Astrocyte (in vitro differentiated cells and primary cell): Measurements from ENCODE around the gene TNNT3. TPM values are rescaled to one million over a fixed set of nuclear protein-coding genes. Genes with fewer than 3 reads are reported as not detected.

ENCODE experiments used
- DNase-seq: peaks from one replicate; pipeline ENCODE4 v3.0.0-alpha.2; 2010; ENCODE audit warnings: low read depth
- FAIRE-seq: peaks from 2 replicates; lab custom pipeline; 2011; peaks lifted over from hg19 to GRCh38; lab: Jason Lieb, UNC
- H2AFZ ChIP-seq: 2 replicates; pipeline ENCODE4 v1.6.0; 2012; ENCODE audit warnings: low read depth, low read length, inconsistent platforms
- H3K27ac ChIP-seq: 2 replicates; pipeline ENCODE4 v1.5.1; 2011; ENCODE audit warnings: low read depth, low read length, inconsistent platforms
- H3K27me3 ChIP-seq: 2 replicates; pipeline ENCODE4 v1.6.0; 2011; ENCODE audit warnings: low read length, inconsistent platforms; ENCODE audit not compliant: insufficient read depth
- H3K36me3 ChIP-seq: 2 replicates; pipeline ENCODE4 v1.5.1; 2011; ENCODE audit warnings: low read length, inconsistent platforms; ENCODE audit not compliant: insufficient read depth
- H3K4me1 ChIP-seq: 2 replicates; pipeline ENCODE4 v1.5.1; 2011; ENCODE audit warnings: low read length, inconsistent platforms; ENCODE audit not compliant: insufficient read depth
- H3K4me2 ChIP-seq: 2 replicates; pipeline ENCODE4 v1.6.0; 2012; ENCODE audit warnings: low read length, inconsistent platforms
- H3K4me3 ChIP-seq: 2 replicates; pipeline ENCODE4 v1.5.1; 2011; ENCODE audit warnings: low read depth, mild to moderate bottlenecking, low read length, inconsistent platforms; ENCODE audit not compliant: insufficient read depth
- H3K79me2 ChIP-seq: 2 replicates; pipeline ENCODE4 v1.6.0; 2012; ENCODE audit warnings: mild to moderate bottlenecking, low read length, inconsistent platforms; ENCODE audit not compliant: insufficient read depth
- H3K9ac ChIP-seq: 2 replicates; pipeline ENCODE4 v1.6.0; 2012; ENCODE audit warnings: mild to moderate bottlenecking, low read length, inconsistent platforms
- H3K9me3 ChIP-seq: 2 replicates; pipeline ENCODE4 v1.5.1; 2012; ENCODE audit warnings: low read depth, mild to moderate bottlenecking, low read length, inconsistent platforms; ENCODE audit not compliant: insufficient read depth
- H4K20me1 ChIP-seq: 2 replicates; pipeline ENCODE4 v1.6.0; 2012; ENCODE audit warnings: low read length, inconsistent platforms; ENCODE audit not compliant: insufficient read depth
- H3K27ac Mint-ChIP-seq: one replicate; pipeline ENCODE4 v1.8.0; 2021; ENCODE audit warnings: mild to moderate bottlenecking, mixed read lengths; ENCODE audit not compliant: unreplicated experiment
- H3K27me3 Mint-ChIP-seq: one replicate; pipeline ENCODE4 v1.8.0; 2021; ENCODE audit warnings: low read depth, mixed read lengths; ENCODE audit not compliant: unreplicated experiment
- H3K36me3 Mint-ChIP-seq: one replicate; pipeline ENCODE4 v1.8.0; 2021; ENCODE audit warnings: low read depth, mixed read lengths; ENCODE audit not compliant: unreplicated experiment
- H3K4me1 Mint-ChIP-seq: one replicate; pipeline ENCODE4 v1.8.0; 2021; ENCODE audit warnings: low read depth, mixed read lengths; ENCODE audit not compliant: unreplicated experiment
- H3K4me3 Mint-ChIP-seq: one replicate; pipeline ENCODE4 v1.8.0; 2021; ENCODE audit warnings: mild to moderate bottlenecking, moderate library complexity, mixed read lengths; ENCODE audit not compliant: unreplicated experiment
- H3K9me3 Mint-ChIP-seq: one replicate; pipeline ENCODE4 v1.8.0; 2021; ENCODE audit warnings: mild to moderate bottlenecking, mixed read lengths; ENCODE audit not compliant: unreplicated experiment
- EZH2 ChIP-seq: IDR thresholded peaks from 2 replicates; pipeline ENCODE4 v1.6.1; 2012; ENCODE audit warnings: mild to moderate bottlenecking, low read length, inconsistent platforms; ENCODE audit not compliant: insufficient read depth
- total RNA-seq: library from RNA; stranded (reverse); gene quantifications from 2 replicates; pipeline ENCODE4 v1.2.1, GENCODE V29; 2021
- TF ChIP-seq, protein P1 (sequence below): IDR thresholded peaks from 2 replicates; pipeline ENCODE4 v1.5.1; 2011; ENCODE audit warnings: low read depth, mild to moderate bottlenecking, inconsistent platforms, low read length, moderate library complexity; ENCODE audit not compliant: insufficient read depth

TNNT3 gene
- total RNA-seq, 1 donor from 2014 or later: not detected

DNA sequence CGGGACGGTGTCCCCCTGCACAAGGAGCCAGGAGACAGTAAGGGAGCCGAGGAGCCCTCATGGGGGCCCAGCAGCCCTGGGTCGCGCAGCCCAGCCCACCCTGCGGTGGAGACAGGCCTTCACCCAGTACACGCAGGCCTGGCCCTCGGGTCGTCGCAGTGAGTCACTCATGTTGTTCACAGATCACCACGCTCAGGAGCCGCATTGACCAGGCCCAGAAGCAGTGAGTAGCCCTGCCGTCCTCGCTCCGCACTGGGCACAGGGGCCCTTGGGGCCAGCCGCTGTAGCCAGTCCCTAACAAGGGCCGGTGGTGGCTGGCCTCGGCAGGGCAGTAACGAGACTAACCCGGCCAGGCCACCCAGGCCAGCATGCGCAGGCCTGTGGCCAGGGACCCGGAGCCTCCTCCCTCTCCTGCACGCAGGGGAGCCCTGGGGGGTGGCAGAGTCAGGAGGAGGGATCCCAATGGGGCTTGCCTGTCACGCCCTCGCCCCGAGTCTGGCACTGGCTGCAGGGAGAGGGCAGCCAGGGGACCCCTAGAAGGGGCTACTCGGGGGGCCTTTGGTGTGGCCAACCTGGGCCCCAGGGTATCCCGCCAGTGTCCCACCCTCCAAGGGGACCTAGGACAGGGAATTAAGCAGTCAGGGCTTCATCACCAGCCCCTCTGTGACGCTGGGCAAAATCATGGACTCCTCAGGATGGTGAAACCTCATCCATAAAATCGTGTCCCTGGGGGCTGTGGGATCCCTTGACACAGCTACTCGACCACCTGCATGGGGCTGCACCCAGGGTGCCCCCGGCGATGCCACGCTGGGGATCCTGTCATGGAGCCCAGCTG, 17.5 kb downstream of the TNNT3 start:
- H2AFZ ChIP-seq: no peak overlapping the region
- Mint-ChIP-seq H3K27ac (no peak overlapping the region), H3K27me3 (peaks cover 16% of the 10 kb centered on the region), H3K4me3 (no peak overlapping the region), H3K9me3 (peaks cover 4% of the 10 kb centered on the region), H3K4me1 (peaks cover 3% of the 10 kb centered on the region), H3K36me3 (no peaks in the 10 kb centered on the region)
- H3K27ac ChIP-seq: no peak overlapping the region
- no peaks in the 10 kb centered on the region for H4K20me1 ChIP-seq
- H3K4me3 ChIP-seq: no peak overlapping the region
- no peak for TF ChIP-seq EZH2
- TF ChIP-seq, protein P1, sequence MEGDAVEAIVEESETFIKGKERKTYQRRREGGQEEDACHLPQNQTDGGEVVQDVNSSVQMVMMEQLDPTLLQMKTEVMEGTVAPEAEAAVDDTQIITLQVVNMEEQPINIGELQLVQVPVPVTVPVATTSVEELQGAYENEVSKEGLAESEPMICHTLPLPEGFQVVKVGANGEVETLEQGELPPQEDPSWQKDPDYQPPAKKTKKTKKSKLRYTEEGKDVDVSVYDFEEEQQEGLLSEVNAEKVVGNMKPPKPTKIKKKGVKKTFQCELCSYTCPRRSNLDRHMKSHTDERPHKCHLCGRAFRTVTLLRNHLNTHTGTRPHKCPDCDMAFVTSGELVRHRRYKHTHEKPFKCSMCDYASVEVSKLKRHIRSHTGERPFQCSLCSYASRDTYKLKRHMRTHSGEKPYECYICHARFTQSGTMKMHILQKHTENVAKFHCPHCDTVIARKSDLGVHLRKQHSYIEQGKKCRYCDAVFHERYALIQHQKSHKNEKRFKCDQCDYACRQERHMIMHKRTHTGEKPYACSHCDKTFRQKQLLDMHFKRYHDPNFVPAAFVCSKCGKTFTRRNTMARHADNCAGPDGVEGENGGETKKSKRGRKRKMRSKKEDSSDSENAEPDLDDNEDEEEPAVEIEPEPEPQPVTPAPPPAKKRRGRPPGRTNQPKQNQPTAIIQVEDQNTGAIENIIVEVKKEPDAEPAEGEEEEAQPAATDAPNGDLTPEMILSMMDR: no peak
- H3K27me3 ChIP-seq: no peaks in the 10 kb centered on the region
- H3K4me2 ChIP-seq: no peak overlapping the region
- H3K9me3 ChIP-seq: no peaks in the 10 kb centered on the region
- no peaks in the 10 kb centered on the region for H3K36me3 ChIP-seq
- H3K9ac ChIP-seq: no peak overlapping the region
- no peaks in the 10 kb centered on the region for H3K4me1 ChIP-seq
- no peak for DNase-seq
- no peak for FAIRE-seq
- no peaks in the 10 kb centered on the region for H3K79me2 ChIP-seq

DNA sequence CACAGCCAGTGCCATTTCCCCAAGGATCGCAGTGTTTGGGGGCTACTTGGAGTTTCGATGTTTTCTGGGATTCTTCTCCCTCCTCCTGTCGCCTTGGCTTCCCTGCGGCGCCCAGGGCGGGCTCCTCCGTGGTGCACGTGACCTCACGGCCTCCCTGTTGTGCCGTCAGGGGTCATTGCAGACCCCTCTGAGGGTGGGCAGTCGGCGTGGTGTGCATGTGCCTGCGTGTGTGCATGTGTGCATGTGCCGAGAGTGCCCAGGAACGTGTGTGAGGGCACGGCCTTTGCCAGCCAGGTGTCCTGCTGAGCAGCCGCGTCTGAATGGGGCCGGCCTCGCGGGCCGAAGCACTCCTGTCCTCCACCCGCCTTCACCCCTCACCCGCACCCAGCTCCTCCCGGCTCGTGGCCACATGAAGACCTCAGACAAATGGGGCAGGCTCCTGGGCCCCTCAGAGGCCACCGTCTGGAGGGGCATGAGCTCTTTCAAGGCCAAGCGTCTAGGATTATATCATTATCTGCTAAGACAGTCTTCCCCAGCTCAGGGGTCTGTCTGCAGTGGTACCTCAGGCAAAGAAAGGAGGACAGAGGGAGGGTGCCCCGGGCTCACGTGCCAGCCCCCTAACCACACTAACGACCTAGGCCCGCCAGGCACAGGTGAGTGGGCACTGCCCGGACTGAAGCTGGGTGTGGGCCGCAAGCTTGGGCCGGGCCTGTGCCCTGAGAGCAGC, 18.3 kb downstream of the TNNT3 start:
- TF ChIP-seq, protein P1: no peak
- no peak for TF ChIP-seq EZH2
- no peak overlapping the region for H3K4me2 ChIP-seq
- H3K9me3 ChIP-seq: no peaks in the 10 kb centered on the region
- H4K20me1 ChIP-seq: no peaks in the 10 kb centered on the region
- no peaks in the 10 kb centered on the region for H3K27me3 ChIP-seq
- H3K27ac ChIP-seq: no peak overlapping the region
- no peaks in the 10 kb centered on the region for H3K4me1 ChIP-seq
- no peak overlapping the region for H3K9ac ChIP-seq
- Mint-ChIP-seq H3K27ac (no peak overlapping the region), H3K4me1 (peaks cover 3% of the 10 kb centered on the region), H3K27me3 (peaks cover 16% of the 10 kb centered on the region), H3K4me3 (no peak overlapping the region), H3K36me3 (no peaks in the 10 kb centered on the region), H3K9me3 (peaks cover 4% of the 10 kb centered on the region)
- DNase-seq (no peak), FAIRE-seq (no peak)
- no peak overlapping the region for H2AFZ ChIP-seq
- no peaks in the 10 kb centered on the region for H3K79me2 ChIP-seq
- no peaks in the 10 kb centered on the region for H3K36me3 ChIP-seq
- H3K4me3 ChIP-seq: no peak overlapping the region
